Astrocyte of the hippocampus (primary cell): ENCODE data around the gene RPLP1.
A peak's percentile ranks its signal among the peaks of the same experiment; 100 is the strongest.

Source experiments
- DNase-seq: peaks from one replicate; pipeline ENCODE4 v3.0.0; 2011; ENCODE audit warnings: low read depth, low spot score

The RPLP1 gene

DNA sequence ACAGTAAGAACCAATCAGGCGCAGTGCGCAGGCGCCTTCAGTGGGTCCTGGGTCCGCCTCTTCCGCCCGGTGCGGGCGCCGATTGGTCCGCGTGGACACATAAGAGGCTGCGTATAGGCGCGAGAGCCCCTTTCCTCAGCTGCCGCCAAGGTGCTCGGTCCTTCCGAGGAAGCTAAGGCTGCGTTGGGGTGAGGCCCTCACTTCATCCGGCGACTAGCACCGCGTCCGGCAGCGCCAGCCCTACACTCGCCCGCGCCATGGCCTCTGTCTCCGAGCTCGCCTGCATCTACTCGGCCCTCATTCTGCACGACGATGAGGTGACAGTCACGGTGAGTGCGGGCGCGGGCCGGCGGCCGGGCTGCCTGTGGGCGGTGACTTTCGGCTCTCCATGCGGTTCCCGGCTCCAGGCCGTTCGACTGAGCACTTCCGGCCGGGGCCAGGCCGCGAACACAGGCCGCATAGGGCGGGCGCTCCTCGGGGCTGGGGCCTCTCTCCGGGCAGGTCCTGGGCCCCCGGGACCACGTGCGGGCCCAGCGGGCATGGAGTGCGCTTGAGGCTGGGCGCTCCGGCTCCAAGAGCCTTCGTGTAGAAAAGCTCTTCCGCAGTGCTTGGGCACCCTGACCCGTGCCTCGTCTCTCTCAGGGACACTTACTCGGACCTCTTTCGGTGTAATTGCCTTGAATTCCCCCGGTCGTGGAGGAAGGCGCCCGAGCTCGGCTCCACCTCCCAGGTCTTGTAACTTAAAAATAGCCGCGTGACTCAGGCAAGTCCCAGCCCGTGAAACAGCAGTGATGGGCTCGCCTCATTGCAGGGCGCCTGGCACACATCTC is at the start of gene RPLP1:
RPLP1 (plus strand) TSS at position 127 of the 830 bp plus-strand sequence; CDS start at position 258, 131 bp downstream.
- DNase-seq, result peak; percentile 98

- DNase-seq, result peak; percentile 62
Observed at GRCh38 chr15:69403594-69403993, 49.0 kb upstream of the RPLP1 start.

GRCh38 chr15:69405110-69405509 is 47.5 kb upstream of the RPLP1 start:
- no peak for DNase-seq

DNA sequence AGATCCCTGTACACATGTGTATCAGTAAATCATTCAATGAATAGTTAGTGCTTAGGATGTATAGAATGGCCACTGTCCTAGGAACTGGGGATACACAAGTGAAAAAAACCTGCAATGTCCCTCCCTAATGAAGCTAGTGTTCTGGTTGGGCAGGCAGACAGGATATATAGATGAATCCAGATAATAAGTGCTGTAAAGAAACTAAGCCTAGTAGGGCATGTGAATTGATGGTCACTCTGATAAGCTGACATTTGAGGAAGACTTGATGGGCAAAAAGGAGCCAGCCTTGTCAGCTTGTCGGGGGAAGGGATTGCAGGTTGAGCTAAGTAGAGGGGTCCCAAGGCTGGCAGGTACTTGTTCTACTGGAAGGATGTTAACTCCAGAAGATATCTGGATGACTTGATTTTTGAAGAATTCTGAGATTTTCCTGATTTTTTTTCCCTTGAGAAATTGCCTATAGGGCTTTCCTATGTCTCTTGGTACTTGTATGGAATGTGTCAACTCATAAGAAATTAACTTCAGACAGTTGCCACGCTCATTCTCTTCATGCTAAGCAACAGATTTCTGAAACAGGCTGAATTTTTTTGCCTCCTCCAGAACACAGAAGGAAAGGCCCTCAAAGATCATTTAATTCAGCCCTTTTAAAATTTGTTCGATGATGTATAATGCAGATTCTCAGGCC is 44.8 kb upstream of the RPLP1 start:
- DNase-seq, result no peak

GRCh38 chr15:69408841-69409240 is 43.8 kb upstream of the RPLP1 start:
- no peak for DNase-seq

DNA sequence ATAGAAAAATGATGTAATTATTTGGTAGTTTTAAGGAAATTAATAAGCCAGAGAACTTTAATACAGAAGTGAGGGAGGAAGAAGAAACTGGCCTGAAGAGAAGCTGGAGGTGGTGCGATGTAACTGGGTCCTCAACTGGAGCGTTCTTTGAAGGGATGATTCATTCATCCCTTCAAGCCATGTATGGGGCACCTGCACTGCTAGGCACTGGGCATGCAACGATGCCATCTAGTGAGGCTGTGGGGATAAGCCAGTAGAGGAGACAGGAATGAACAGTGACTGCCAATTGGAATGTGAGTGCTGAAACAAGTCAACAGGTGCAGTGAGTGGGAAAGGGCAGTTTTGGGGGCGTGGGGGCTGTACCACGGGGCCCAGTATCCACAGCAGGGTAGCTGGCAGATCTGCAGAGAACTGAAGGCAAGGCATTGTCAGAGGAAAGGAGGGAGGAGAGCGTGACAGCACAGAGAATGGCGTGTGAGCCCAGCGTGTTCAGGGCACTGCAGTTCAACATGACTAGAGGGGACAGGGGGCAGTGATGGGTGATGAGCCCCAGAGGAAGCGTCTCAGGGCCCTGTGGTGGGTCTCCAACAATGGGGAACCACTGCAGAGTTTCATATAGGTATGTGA is 42.3 kb upstream of the RPLP1 start:
- peak; percentile 63 for DNase-seq

- DNase-seq, result no peak
Observed at GRCh38 chr15:69412274-69412673, 40.3 kb upstream of the RPLP1 start.

- DNase-seq, result no peak
Observed at GRCh38 chr15:69412701-69413100, 39.9 kb upstream of the RPLP1 start.

- DNase-seq, result peak; percentile 97
Observed at GRCh38 chr15:69413822-69414700, 38.6 kb upstream of the RPLP1 start, which contains the start of gene KIF23. Gene KIF23 (plus strand): TSS chr15:69414349. CDS start chr15:69414466, 117 bp downstream.

- DNase-seq, result peak; percentile 96
Observed at GRCh38 chr15:69414701-69415167, 37.9 kb upstream of the RPLP1 start.

- DNase-seq, result peak; percentile 50
Observed at GRCh38 chr15:69415381-69415780, 37.2 kb upstream of the RPLP1 start.

- no peak for DNase-seq
Observed at GRCh38 chr15:69417581-69417980, 35.0 kb upstream of the RPLP1 start.

GRCh38 chr15:69421498-69421897 is 31.1 kb upstream of the RPLP1 start:
- DNase-seq, result peak; percentile 83

DNA sequence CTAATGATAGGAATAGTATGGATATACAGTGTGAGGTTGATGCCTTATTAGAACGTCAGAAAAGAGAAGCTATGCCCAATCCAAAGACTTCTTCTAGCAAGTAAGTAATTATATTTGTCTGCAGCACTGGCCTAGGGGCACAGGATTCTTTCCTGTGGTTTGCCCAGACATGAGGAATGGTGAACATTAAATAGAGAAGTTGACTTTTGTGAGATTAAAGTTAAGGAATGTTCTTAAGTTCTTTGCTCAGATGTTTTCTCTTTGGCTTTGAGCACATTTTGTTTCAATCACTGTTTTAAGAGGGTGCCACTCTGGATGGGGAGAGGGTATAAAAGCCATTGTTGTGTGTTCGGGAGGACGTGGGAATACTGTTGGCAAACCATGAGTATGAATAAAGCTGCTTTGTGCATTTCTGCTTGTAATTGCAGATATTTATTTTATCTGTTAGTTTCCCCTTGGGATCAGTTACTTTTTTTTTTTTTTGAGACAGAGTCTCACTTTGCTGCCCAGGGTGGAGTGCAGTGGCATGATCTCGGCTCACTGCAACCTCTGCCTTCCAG is 30.2 kb upstream of the RPLP1 start:
- DNase-seq, result peak; percentile 68

DNA sequence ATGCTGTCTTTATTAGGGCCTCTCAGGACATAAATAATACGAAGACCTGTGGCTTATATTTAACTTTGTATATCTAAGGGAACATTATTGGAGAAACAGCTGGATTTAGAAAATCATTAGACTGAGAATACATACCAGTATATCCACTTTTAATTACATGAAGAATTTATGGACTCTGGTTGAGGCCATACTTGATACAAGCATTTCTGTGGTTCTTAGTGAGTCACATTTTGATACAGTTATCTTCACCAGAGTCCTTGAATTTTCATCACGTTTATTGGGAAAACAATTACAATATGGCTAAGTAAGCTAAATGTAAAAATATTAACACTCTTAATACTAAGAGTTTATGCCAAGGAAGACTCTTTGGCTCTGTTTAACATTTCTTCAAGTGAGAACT is 28.6 kb upstream of the RPLP1 start:
- no peak for DNase-seq

- DNase-seq, result peak; percentile 26
Observed at GRCh38 chr15:69424748-69425413, 27.7 kb upstream of the RPLP1 start.

DNA sequence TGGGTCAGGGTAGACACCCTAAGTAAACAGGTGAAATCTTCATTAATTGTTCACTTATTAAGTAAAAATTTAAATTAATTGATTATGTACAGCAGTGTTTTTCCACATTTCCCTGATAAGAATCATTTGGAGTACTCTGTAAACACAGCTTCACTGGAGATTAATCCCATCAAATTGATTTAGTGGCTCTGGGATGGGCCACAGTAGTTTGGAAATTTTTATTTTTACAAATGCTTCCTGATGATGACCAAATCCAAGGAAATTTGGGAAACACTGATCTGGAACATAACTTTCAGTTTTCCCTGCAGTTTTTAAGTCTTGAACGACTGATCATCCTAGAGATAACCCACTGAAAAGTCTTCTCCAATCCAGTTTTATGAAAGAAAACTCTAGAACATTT is 18.8 kb upstream of the RPLP1 start:
- no peak for DNase-seq

GRCh38 chr15:69434238-69434637 is 18.4 kb upstream of the RPLP1 start:
- DNase-seq, result no peak

DNA sequence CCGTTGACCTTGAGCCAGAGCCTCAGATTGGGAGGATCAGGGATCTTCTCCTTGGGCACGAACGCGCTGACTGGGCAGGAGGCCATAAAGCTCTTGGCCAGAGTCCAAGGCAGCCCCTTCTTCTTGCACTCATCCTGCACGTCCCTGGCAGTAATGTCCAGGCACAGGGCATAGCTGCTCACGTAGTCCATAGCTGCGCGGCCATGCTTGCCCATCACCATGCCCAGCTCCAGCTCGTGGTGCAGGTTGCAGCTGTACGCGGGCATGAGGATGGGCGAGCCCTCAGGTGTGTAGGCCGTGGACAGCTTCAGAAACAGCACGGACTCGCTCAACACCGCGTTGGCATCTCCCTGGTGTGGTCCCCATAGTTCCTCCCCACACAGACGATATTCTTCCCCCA is 17.9 kb upstream of the RPLP1 start:
- no peak for DNase-seq

GRCh38 chr15:69435985-69436384 is 16.6 kb upstream of the RPLP1 start:
- no peak for DNase-seq
